ENCODE measurements around the gene SBK1. TPM values are rescaled to one million over a fixed set of nuclear protein-coding genes. Genes with fewer than 3 reads are reported as not detected.
A peak's percentile ranks its signal among the peaks of the same experiment; 100 is the strongest.

Gene SBK1
- total and polyA plus RNA-seq, 5 donors from 2014 or later: 2.0 to 20.2 (median 3.4) TPM

GRCh38 chr16:28309811-28310311 is 17.5 kb downstream of the SBK1 start:
- Histone ChIP-seq H3K27ac (ENCODE audit: insufficient read depth, low read length, poor library complexity, severe bottlenecking) (peak overlapping the region; percentile 80), H3K27me3 (ENCODE audit: control insufficient read depth, insufficient read depth, low read length) (no peaks in the 10 kb centered on the region), H3K36me3 (ENCODE audit: control insufficient read depth, insufficient read depth, low read length) (no peaks in the 10 kb centered on the region), H3K4me3 (ENCODE audit: low read depth, low read length) (peak overlapping the region; percentile 63), H3K4me1 (ENCODE audit: control insufficient read depth, insufficient read depth, low read length, poor library complexity, severe bottlenecking) (peaks cover 48% of the 10 kb centered on the region), H3K9me3 (ENCODE audit: control insufficient read depth in 2 of 2, low read length in 2 of 2) (no peaks in the 10 kb centered on the region)
- H3K27ac Mint-ChIP-seq: peak overlapping the region; percentile 97 to 99 (median 98)
- H3K4me1 Mint-ChIP-seq: peaks cover 9 to 82% (median 30%) of the 10 kb centered on the region in 4 donors
- peaks cover 0 to 2% (median 0%) of the 10 kb centered on the region in 7 donors for H3K9me3 Mint-ChIP-seq
- DNase-seq (peak; percentile 59 to 99 (median 89)), ATAC-seq (ENCODE audit: low read depth in 2 of 2) (peak; percentile 94)
- peaks cover 15% of the 10 kb centered on the region for H3K36me3 Mint-ChIP-seq
- peak overlapping the region; percentile 81 to 88 (median 83) for H3K4me3 Mint-ChIP-seq
- no peaks in the 10 kb centered on the region for H3K27me3 Mint-ChIP-seq

GRCh38 chr16:28310796-28311195 is 18.5 kb downstream of the SBK1 start:
- peak overlapping the region; percentile 71 to 88 (median 83) for H3K4me3 Mint-ChIP-seq
- no peaks in the 10 kb centered on the region for H3K36me3 ChIP-seq (ENCODE audit: control insufficient read depth, insufficient read depth, low read length)
- no peaks in the 10 kb centered on the region for H3K9me3 ChIP-seq (ENCODE audit: control insufficient read depth in 2 of 2, low read length in 2 of 2)
- ATAC-seq (ENCODE audit: low read depth in 2 of 2) (no peak), DNase-seq (no peak)
- H3K4me1 Mint-ChIP-seq: peaks cover 9 to 81% (median 33%) of the 10 kb centered on the region in 4 donors
- H3K27me3 Mint-ChIP-seq: no peaks in the 10 kb centered on the region
- H3K27ac Mint-ChIP-seq: peak overlapping the region; percentile 97 to 99 (median 98)
- no peaks in the 10 kb centered on the region for H3K27me3 ChIP-seq (ENCODE audit: control insufficient read depth, insufficient read depth, low read length)
- peaks cover 15% of the 10 kb centered on the region for H3K36me3 Mint-ChIP-seq
- H3K4me1 ChIP-seq (ENCODE audit: control insufficient read depth, insufficient read depth, low read length, poor library complexity, severe bottlenecking): peaks cover 48% of the 10 kb centered on the region
- H3K27ac ChIP-seq (ENCODE audit: insufficient read depth, low read length, poor library complexity, severe bottlenecking): peak overlapping the region; percentile 80
- H3K9me3 Mint-ChIP-seq: peaks cover 0 to 2% (median 0%) of the 10 kb centered on the region in 7 donors
- peak overlapping the region; percentile 63 for H3K4me3 ChIP-seq (ENCODE audit: low read depth, low read length)

GRCh38 chr16:28311413-28311812 is 19.1 kb downstream of the SBK1 start:
- H3K4me1 ChIP-seq (ENCODE audit: control insufficient read depth, insufficient read depth, low read length, poor library complexity, severe bottlenecking): peaks cover 51% of the 10 kb centered on the region
- Mint-ChIP-seq H3K27ac (peak overlapping the region; percentile 97 to 99 (median 98)), H3K9me3 (peaks cover 0 to 2% (median 0%) of the 10 kb centered on the region in 7 donors), H3K27me3 (no peaks in the 10 kb centered on the region), H3K4me1 (peaks cover 9 to 81% (median 29%) of the 10 kb centered on the region in 4 donors), H3K4me3 (peak overlapping the region; percentile 29 to 85 (median 76)), H3K36me3 (peaks cover 15% of the 10 kb centered on the region)
- no peaks in the 10 kb centered on the region for H3K27me3 ChIP-seq (ENCODE audit: control insufficient read depth, insufficient read depth, low read length)
- H3K9me3 ChIP-seq (ENCODE audit: control insufficient read depth in 2 of 2, low read length in 2 of 2): no peaks in the 10 kb centered on the region
- H3K27ac ChIP-seq (ENCODE audit: insufficient read depth, low read length, poor library complexity, severe bottlenecking): peak overlapping the region; percentile 80
- no peaks in the 10 kb centered on the region for H3K36me3 ChIP-seq (ENCODE audit: control insufficient read depth, insufficient read depth, low read length)
- H3K4me3 ChIP-seq (ENCODE audit: low read depth, low read length): no peak overlapping the region
- DNase-seq (no peak), ATAC-seq (ENCODE audit: low read depth in 2 of 2) (no peak)

- H3K36me3 ChIP-seq (ENCODE audit: control insufficient read depth, insufficient read depth, low read length): no peaks in the 10 kb centered on the region
- Mint-ChIP-seq H3K4me1 (peaks cover 9 to 84% (median 31%) of the 10 kb centered on the region in 4 donors), H3K27me3 (no peaks in the 10 kb centered on the region), H3K36me3 (peaks cover 15% of the 10 kb centered on the region), H3K4me3 (peak overlapping the region in 1 of 4 donors; percentile 72), H3K27ac (peak overlapping the region; percentile 97 to 99 (median 98)), H3K9me3 (peaks cover 0 to 2% (median 0%) of the 10 kb centered on the region in 7 donors)
- DNase-seq (no peak), ATAC-seq (ENCODE audit: low read depth in 2 of 2) (no peak)
- peak overlapping the region; percentile 80 for H3K27ac ChIP-seq (ENCODE audit: insufficient read depth, low read length, poor library complexity, severe bottlenecking)
- no peaks in the 10 kb centered on the region for H3K27me3 ChIP-seq (ENCODE audit: control insufficient read depth, insufficient read depth, low read length)
- H3K4me1 ChIP-seq (ENCODE audit: control insufficient read depth, insufficient read depth, low read length, poor library complexity, severe bottlenecking): peaks cover 56% of the 10 kb centered on the region
- no peaks in the 10 kb centered on the region for H3K9me3 ChIP-seq (ENCODE audit: control insufficient read depth in 2 of 2, low read length in 2 of 2)
- no peak overlapping the region for H3K4me3 ChIP-seq (ENCODE audit: low read depth, low read length)
Measured at GRCh38 chr16:28311913-28312312, 19.6 kb downstream of the SBK1 start.

GRCh38 chr16:28312327-28312726 is 20.0 kb downstream of the SBK1 start:
- Mint-ChIP-seq H3K4me3 (peak overlapping the region in 3 of 4 donors; percentile 51 to 72 (median 58)), H3K9me3 (peaks cover 0 to 2% (median 0%) of the 10 kb centered on the region in 7 donors), H3K27me3 (no peaks in the 10 kb centered on the region), H3K36me3 (peaks cover 15% of the 10 kb centered on the region), H3K4me1 (peaks cover 9 to 85% (median 34%) of the 10 kb centered on the region in 4 donors), H3K27ac (peak overlapping the region; percentile 86 to 97 (median 93))
- DNase-seq (no peak), ATAC-seq (ENCODE audit: low read depth in 2 of 2) (no peak)
- peak overlapping the region; percentile 80 for H3K27ac ChIP-seq (ENCODE audit: insufficient read depth, low read length, poor library complexity, severe bottlenecking)
- no peaks in the 10 kb centered on the region for H3K36me3 ChIP-seq (ENCODE audit: control insufficient read depth, insufficient read depth, low read length)
- no peaks in the 10 kb centered on the region for H3K27me3 ChIP-seq (ENCODE audit: control insufficient read depth, insufficient read depth, low read length)
- H3K9me3 ChIP-seq (ENCODE audit: control insufficient read depth in 2 of 2, low read length in 2 of 2): no peaks in the 10 kb centered on the region
- no peak overlapping the region for H3K4me3 ChIP-seq (ENCODE audit: low read depth, low read length)
- peaks cover 60% of the 10 kb centered on the region for H3K4me1 ChIP-seq (ENCODE audit: control insufficient read depth, insufficient read depth, low read length, poor library complexity, severe bottlenecking)

- H3K4me3 Mint-ChIP-seq: no peak overlapping the region
- DNase-seq: no peak
- peaks cover 0 to 2% (median 0%) of the 10 kb centered on the region in 7 donors for H3K9me3 Mint-ChIP-seq
- Histone ChIP-seq H3K36me3 (ENCODE audit: control insufficient read depth, insufficient read depth, low read length) (peaks cover 3% of the 10 kb centered on the region), H3K9me3 (ENCODE audit: control insufficient read depth in 2 of 2, low read length in 2 of 2) (no peaks in the 10 kb centered on the region), H3K27me3 (ENCODE audit: control insufficient read depth, insufficient read depth, low read length) (no peaks in the 10 kb centered on the region), H3K27ac (ENCODE audit: insufficient read depth, low read length, poor library complexity, severe bottlenecking) (no peak overlapping the region), H3K4me3 (ENCODE audit: low read depth, low read length) (no peak overlapping the region), H3K4me1 (ENCODE audit: control insufficient read depth, insufficient read depth, low read length, poor library complexity, severe bottlenecking) (peaks cover 58% of the 10 kb centered on the region)
- peaks cover 9 to 82% (median 34%) of the 10 kb centered on the region in 4 donors for H3K4me1 Mint-ChIP-seq
- peak overlapping the region in 2 of 3 donors; percentile 25 to 97 for H3K27ac Mint-ChIP-seq
- ATAC-seq (ENCODE audit: low read depth in 2 of 2): no peak
- no peaks in the 10 kb centered on the region for H3K27me3 Mint-ChIP-seq
- peaks cover 19% of the 10 kb centered on the region for H3K36me3 Mint-ChIP-seq
Measured at GRCh38 chr16:28313587-28313986, 21.3 kb downstream of the SBK1 start.

- no peak overlapping the region for H3K4me3 Mint-ChIP-seq
Measured at GRCh38 chr16:28316054-28316453, 23.7 kb downstream of the SBK1 start.

More at GRCh38 chr16:28316054-28316453, 23.7 kb downstream of the SBK1 start:
- DNase-seq (no peak), ATAC-seq (ENCODE audit: low read depth in 2 of 2) (no peak)
- H3K36me3 Mint-ChIP-seq: peaks cover 15% of the 10 kb centered on the region
- H3K27me3 ChIP-seq (ENCODE audit: control insufficient read depth, insufficient read depth, low read length): no peaks in the 10 kb centered on the region
- H3K4me1 ChIP-seq (ENCODE audit: control insufficient read depth, insufficient read depth, low read length, poor library complexity, severe bottlenecking): peaks cover 33% of the 10 kb centered on the region
- H3K27ac Mint-ChIP-seq: peak overlapping the region in 1 of 3 donors; percentile 82
- H3K27ac ChIP-seq (ENCODE audit: insufficient read depth, low read length, poor library complexity, severe bottlenecking): no peak overlapping the region
- no peak overlapping the region for H3K4me3 ChIP-seq (ENCODE audit: low read depth, low read length)
- no peaks in the 10 kb centered on the region for H3K9me3 ChIP-seq (ENCODE audit: control insufficient read depth in 2 of 2, low read length in 2 of 2)
- H3K36me3 ChIP-seq (ENCODE audit: control insufficient read depth, insufficient read depth, low read length): peaks cover 11% of the 10 kb centered on the region
- H3K9me3 Mint-ChIP-seq: no peaks in the 10 kb centered on the region
- no peaks in the 10 kb centered on the region for H3K27me3 Mint-ChIP-seq
- peaks cover 0 to 57% (median 18%) of the 10 kb centered on the region in 4 donors for H3K4me1 Mint-ChIP-seq

Measured in CD4-positive, CD25-positive, alpha-beta regulatory T cell (primary cell).